Retinal pigment epithelial cell (primary cell): ENCODE results near the gene MICU1.
"Not testable (repeated sequence)": the region's sequence is repeated elsewhere in the genome, so short reads cannot be mapped to it uniquely, and the experiment has no call there.

Experiments used
- DNase-seq: peaks from one replicate; pipeline ENCODE4 v3.0.0-alpha.2; 2010; ENCODE audit warnings: low read depth
- H3K4me3 ChIP-seq: 2 replicates; pipeline ENCODE4 v1.5.1; 2011; ENCODE audit warnings: mild to moderate bottlenecking, low read length, control low read depth, moderate library complexity
- CTCF ChIP-seq: conservative IDR thresholded peaks from 2 replicates; pipeline ENCODE4 v1.5.1; 2011; ENCODE audit warnings: low read depth, low read length, control low read depth, inconsistent platforms

The MICU1 gene, protein sequence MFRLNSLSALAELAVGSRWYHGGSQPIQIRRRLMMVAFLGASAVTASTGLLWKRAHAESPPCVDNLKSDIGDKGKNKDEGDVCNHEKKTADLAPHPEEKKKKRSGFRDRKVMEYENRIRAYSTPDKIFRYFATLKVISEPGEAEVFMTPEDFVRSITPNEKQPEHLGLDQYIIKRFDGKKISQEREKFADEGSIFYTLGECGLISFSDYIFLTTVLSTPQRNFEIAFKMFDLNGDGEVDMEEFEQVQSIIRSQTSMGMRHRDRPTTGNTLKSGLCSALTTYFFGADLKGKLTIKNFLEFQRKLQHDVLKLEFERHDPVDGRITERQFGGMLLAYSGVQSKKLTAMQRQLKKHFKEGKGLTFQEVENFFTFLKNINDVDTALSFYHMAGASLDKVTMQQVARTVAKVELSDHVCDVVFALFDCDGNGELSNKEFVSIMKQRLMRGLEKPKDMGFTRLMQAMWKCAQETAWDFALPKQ

GRCh38 chr10:72625608-72626443 lies at the start of gene MICU1:
MICU1 (minus strand) TSS chr10:72626079; CDS start chr10:72566793, 59,286 bp downstream.
- DNase-seq, result peak; percentile 81
- TF ChIP-seq CTCF, result no peak

DNA sequence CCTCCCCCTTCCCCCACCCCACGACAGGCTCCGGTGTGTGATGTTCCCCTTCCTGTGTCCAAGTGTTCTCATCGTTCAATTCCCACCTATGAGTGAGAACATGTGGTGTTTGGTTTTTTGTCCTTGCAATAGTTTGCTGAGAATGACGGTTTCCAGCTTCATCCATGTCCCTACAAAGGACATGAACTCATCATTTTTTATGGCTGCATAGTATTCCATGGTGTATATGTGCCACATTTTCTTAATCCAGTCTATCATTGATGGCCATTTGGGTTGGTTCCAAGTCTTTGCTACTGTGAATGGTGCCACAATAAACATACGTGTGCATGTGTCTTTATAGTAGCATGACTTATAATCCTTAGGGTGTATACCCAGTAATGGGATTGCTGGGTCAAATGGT lies 48.3 kb upstream of the MICU1 start:
- DNase-seq, H3K4me3 ChIP-seq: not testable (repeated sequence)

More at GRCh38 chr10:72625608-72626443, at the start of gene MICU1:
- H3K4me3 ChIP-seq, result peak within 1 kb of the TSS; percentile 99

GRCh38 chr10:72673280-72673679 lies 47.4 kb upstream of the MICU1 start:
- DNase-seq, result no peak
- TF ChIP-seq CTCF, result no peak

GRCh38 chr10:72667207-72667864 lies 41.5 kb upstream of the MICU1 start:
- H3K4me3 ChIP-seq, result no peak overlapping the region
- TF ChIP-seq CTCF, result no peak
- no peak for DNase-seq

More at GRCh38 chr10:72673280-72673679, 47.4 kb upstream of the MICU1 start:
- no peak overlapping the region for H3K4me3 ChIP-seq

GRCh38 chr10:72665925-72666324 lies 40.0 kb upstream of the MICU1 start:
- no peak overlapping the region for H3K4me3 ChIP-seq
- TF ChIP-seq CTCF, result no peak
- DNase-seq, result no peak

DNA sequence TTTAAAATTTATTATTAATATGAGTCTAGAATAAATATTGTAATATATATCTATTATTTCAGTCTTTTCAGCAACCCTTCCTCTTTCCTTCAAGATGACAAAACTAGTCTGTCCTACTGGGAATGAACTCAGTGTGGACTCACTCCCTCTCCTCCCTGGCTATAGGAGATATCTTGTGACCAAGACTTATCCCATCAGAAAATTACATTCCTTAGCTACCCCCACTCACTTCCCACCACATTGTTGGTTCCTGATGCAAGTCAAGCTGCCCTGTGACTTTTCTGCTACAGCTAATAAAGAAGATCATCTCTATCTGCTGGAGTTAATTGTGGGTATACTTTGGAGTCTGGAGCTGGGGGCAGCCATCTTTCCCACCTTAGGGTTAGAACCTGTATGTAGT lies 38.1 kb upstream of the MICU1 start:
- DNase-seq, result no peak
- no peak overlapping the region for H3K4me3 ChIP-seq
- TF ChIP-seq CTCF, result no peak

DNA sequence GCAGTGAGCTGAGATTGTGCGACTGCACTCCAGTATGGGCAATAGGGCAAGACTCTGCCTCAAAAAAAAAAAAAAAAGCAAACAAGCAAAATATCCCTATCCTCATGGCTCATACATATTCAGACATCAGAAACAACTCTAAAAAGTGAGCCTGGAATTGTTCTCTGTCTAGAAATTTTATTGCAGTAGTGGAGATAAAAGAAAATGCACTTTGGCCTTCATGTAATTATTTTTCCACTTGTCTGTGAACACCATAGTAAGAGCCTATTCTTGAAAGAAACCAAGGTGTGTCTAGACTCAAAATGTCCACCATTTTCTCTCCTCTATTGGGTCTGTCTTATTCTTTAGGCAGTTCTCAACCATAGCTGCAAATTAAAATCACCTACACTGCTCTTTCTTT lies 35.6 kb upstream of the MICU1 start:
- H3K4me3 ChIP-seq, result no peak overlapping the region
- TF ChIP-seq CTCF, result no peak
- DNase-seq, result no peak
